CD4-positive, alpha-beta T cell (primary cell): ENCODE results near the gene NME4. TPM values are rescaled to one million over a fixed set of nuclear protein-coding genes. Genes with fewer than 3 reads are reported as not detected.

Experiments used
- ATAC-seq: fragments of 200-7000 bp; cut with Tn5 transposase; one replicate; pipeline ENCODE4 v1.10.0; 2022; ENCODE audit warnings: mild to moderate bottlenecking; ENCODE audit not compliant: poor library complexity
- CTCF ChIA-PET: fragments of 350-600 bp; sonication (Branson Sonifier 250); formaldehyde crosslinking; loops from one replicate; lab custom pipeline; 2021; ENCODE audit warnings: antibody characterized with exemption, inconsistent platforms; lab: Charles Lee
- POLR2A ChIA-PET: fragments of 350-600 bp; sonication (Branson Sonifier 250); formaldehyde crosslinking; loops from one replicate; lab custom pipeline; 2021; ENCODE audit warnings: antibody characterized with exemption, inconsistent platforms; lab: Charles Lee
- DNase-seq, 14 experiments: peaks; one replicate each; pipeline ENCODE4 v3.0.0-alpha.2; 2013 to 2020; ENCODE audit warnings: mixed read lengths in 2 of 14
- H3K27ac ChIP-seq, 2 donors: one replicate each; pipeline versions ENCODE4 v1.5.1 to v1.7.0; 2013; ENCODE audit warnings: low read length in 2 of 2, low read depth in 1 of 2, mild to moderate bottlenecking in 1 of 2
- H3K27me3 ChIP-seq, 2 experiments: 1 replicate in 1 of 2; 2 replicates in 1 of 2; pipeline versions ENCODE4 v1.6.1 to v1.7.0; 2013; ENCODE audit warnings: low read length in 2 of 2, control low read depth in 1 of 2, mild to moderate bottlenecking in 1 of 2, moderate library complexity in 1 of 2; ENCODE audit not compliant: insufficient read depth in 2 of 2, control insufficient read depth in 1 of 2
- H3K36me3 ChIP-seq: one replicate; pipeline ENCODE4 v1.6.1; 2013; ENCODE audit warnings: low read length, control low read depth; ENCODE audit not compliant: insufficient read depth
- H3K4me1 ChIP-seq: one replicate; pipeline ENCODE4 v1.6.1; 2013; ENCODE audit warnings: low read length, control low read depth; ENCODE audit not compliant: insufficient read depth
- H3K4me3 ChIP-seq: one replicate; pipeline ENCODE4 v1.5.1; 2013; ENCODE audit warnings: mild to moderate bottlenecking, low read length, moderate library complexity
- H3K9me3 ChIP-seq, 2 experiments: 1 replicate in 1 of 2; 2 replicates in 1 of 2; pipeline versions ENCODE4 v1.6.1 to v1.7.0; 2013; ENCODE audit warnings: low read length in 2 of 2, mild to moderate bottlenecking in 2 of 2, control low read depth in 1 of 2, moderate library complexity in 1 of 2; ENCODE audit not compliant: control insufficient read depth in 1 of 2, insufficient read depth in 1 of 2
- H3K27ac Mint-ChIP-seq: one replicate; pipeline ENCODE4 v1.8.0; 2020; ENCODE audit warnings: mixed read lengths
- H3K27me3 Mint-ChIP-seq: one replicate; pipeline ENCODE4 v1.8.0; 2021; ENCODE audit warnings: mixed read lengths
- H3K36me3 Mint-ChIP-seq: one replicate; pipeline ENCODE4 v1.8.0; 2021; ENCODE audit warnings: low read depth, mixed read lengths
- H3K4me1 Mint-ChIP-seq: one replicate; pipeline ENCODE4 v1.8.0; 2021; ENCODE audit warnings: low read depth, mixed read lengths
- H3K4me3 Mint-ChIP-seq: one replicate; pipeline ENCODE4 v1.8.0; 2020; ENCODE audit warnings: mild to moderate bottlenecking, mixed read lengths
- H3K9me3 Mint-ChIP-seq: one replicate; pipeline ENCODE4 v1.8.0; 2020; ENCODE audit warnings: mixed read lengths
- CTCF ChIP-seq: fragments of 200-600 bp; IDR thresholded peaks from one replicate; pipeline ENCODE4 v1.8.0; 2022; ENCODE audit warnings: antibody characterized with exemption, mild to moderate bottlenecking
- intact Hi-C, 2 experiments: fragments of 100-400 bp; cut with DNase I in 1 of 2; cut with micrococcal nuclease in 1 of 2; formaldehyde crosslinking; loops; one replicate each; pipeline versions ENCODE4 v1.15.1 to v1.9.0; 2023 to 2025; cut with DNase I, micrococcal nuclease
- total RNA-seq, 174 experiments: library from RNA in 2 of 174; stranded (reverse) in 2 of 174; gene quantifications; one replicate each; pipeline ENCODE4 v1.2.3 and lab custom pipeline; 2021 to 2026

The NME4 gene
- total RNA-seq, 2 experiments from 2014 or later, result 31.2 to 32.6 TPM

- no peaks in the 10 kb centered on the region for H3K27me3 ChIP-seq
- DNase-seq, result no peak
- peaks cover 53% of the 10 kb centered on the region for H3K4me1 ChIP-seq
- H3K36me3 ChIP-seq, result peaks cover 29% of the 10 kb centered on the region
- peak overlapping the region; percentile 40 to 71 for H3K27ac ChIP-seq
- intact Hi-C loops, result no loop called here
- no peaks in the 10 kb centered on the region for H3K27me3 Mint-ChIP-seq
- no peaks in the 10 kb centered on the region for H3K9me3 Mint-ChIP-seq
- ATAC-seq, result no peak
- no peaks in the 10 kb centered on the region for H3K9me3 ChIP-seq
- H3K4me3 ChIP-seq, result peak overlapping the region; percentile 73
- TF ChIP-seq CTCF, result no peak
- ChIA-PET CTCF (no interaction called here), POLR2A (interaction anchor here (0.5 to 5.9 kb wide), 9 partner anchors 8 to 198 kb away, joined by 3 to 60 read pairs (median 5); partner anchors contain the start of genes AXIN1, DECR2 and MRPL28)
- peaks cover 26% of the 10 kb centered on the region for H3K4me1 Mint-ChIP-seq
- peak overlapping the region; percentile 98 for H3K27ac Mint-ChIP-seq
- H3K4me3 Mint-ChIP-seq, result peak overlapping the region; percentile 94
- H3K36me3 Mint-ChIP-seq, result peaks cover 22% of the 10 kb centered on the region
These were observed 17.6 kb upstream of the NME4 start for GRCh38 chr16:379183-379960.

GRCh38 chr16:379961-380761, 16.8 kb upstream of the NME4 start:
- H3K4me1 Mint-ChIP-seq, result peaks cover 26% of the 10 kb centered on the region
- no peaks in the 10 kb centered on the region for H3K27me3 Mint-ChIP-seq
- H3K27ac Mint-ChIP-seq, result peak overlapping the region; percentile 98
- peaks cover 22% of the 10 kb centered on the region for H3K36me3 Mint-ChIP-seq
- H3K4me1 ChIP-seq, result peaks cover 53% of the 10 kb centered on the region
- no peak for TF ChIP-seq CTCF
- ChIA-PET POLR2A (interaction anchor here (0.8 to 5.9 kb wide), 9 partner anchors 9 to 273 kb away, joined by 3 to 60 read pairs (median 7); partner anchors contain the start of genes AXIN1, DECR2, MRPL28 and RAB11FIP3), CTCF (no interaction called here)
- H3K9me3 ChIP-seq, result no peaks in the 10 kb centered on the region
- peak; percentile 40 for ATAC-seq
- no peaks in the 10 kb centered on the region for H3K9me3 Mint-ChIP-seq
- peak overlapping the region in 1 of 2 donors; percentile 71 for H3K27ac ChIP-seq
- H3K36me3 ChIP-seq, result peaks cover 21% of the 10 kb centered on the region
- no peaks in the 10 kb centered on the region for H3K27me3 ChIP-seq
- DNase-seq, result peak in 8 of 14 experiments; percentile 23 to 72 (median 49)
- H3K4me3 ChIP-seq, result peak overlapping the region; percentile 73
- H3K4me3 Mint-ChIP-seq, result peak overlapping the region; percentile 94
- intact Hi-C loops, result loop anchor here in 1 of 2 experiments (5.0 kb wide), 1 partner anchor 147 kb away; the partner anchor contains the start of gene CAPN15

- CTCF ChIA-PET, result no interaction called here
- intact Hi-C loops, result loop anchor here in 1 of 2 experiments (1.0 to 5.0 kb wide), 2 partner anchors 10 to 147 kb away; partner anchors contain the start of genes CAPN15 and MRPL28
- peaks cover 22% of the 10 kb centered on the region for H3K36me3 Mint-ChIP-seq
These were observed 16.3 kb upstream of the NME4 start for GRCh38 chr16:380762-381011.

More at GRCh38 chr16:380762-381011, 16.3 kb upstream of the NME4 start:
- DNase-seq, result no peak
- Histone ChIP-seq H3K27me3 (no peaks in the 10 kb centered on the region), H3K36me3 (peaks cover 20% of the 10 kb centered on the region), H3K4me1 (peaks cover 53% of the 10 kb centered on the region), H3K4me3 (peak overlapping the region; percentile 73), H3K27ac (peak overlapping the region in 1 of 2 donors; percentile 64), H3K9me3 (no peaks in the 10 kb centered on the region)
- POLR2A ChIA-PET, result interaction anchor here (1.0 to 5.9 kb wide), 7 partner anchors 10 to 274 kb away, joined by 3 to 60 read pairs (median 11); partner anchors contain the start of genes AXIN1, DECR2, MRPL28 and RAB11FIP3
- Mint-ChIP-seq H3K4me1 (peaks cover 26% of the 10 kb centered on the region), H3K9me3 (no peaks in the 10 kb centered on the region), H3K4me3 (peak overlapping the region; percentile 94), H3K27ac (peak overlapping the region; percentile 98), H3K27me3 (no peaks in the 10 kb centered on the region)
- TF ChIP-seq CTCF, result no peak
- no peak for ATAC-seq
